Heart left ventricle (tissue), 13 donors: ENCODE data around the gene XIRP1.

Experiments
- POLR2A ChIP-seq, 2 donors: fragments of 450-650 bp; IDR thresholded peaks; one replicate each; pipeline ENCODE4 v1.6.1; 2017; ENCODE audit warnings: antibody characterized with exemption in 2 of 2, mild to moderate bottlenecking in 2 of 2, moderate library complexity in 2 of 2
- TF ChIP-seq, protein P1 (sequence below), 12 donors: fragments of 200-600 bp; sonication (generic) in 4 of 12; IDR thresholded peaks; one replicate each; pipeline versions ENCODE4 v1.5.0 to v1.8.0; 2018 to 2022; ENCODE audit warnings: antibody characterized with exemption in 12 of 12, mild to moderate bottlenecking in 5 of 12
- donor health status: ischemic (EF 13 %, LVEDD 7.1; RV severe dilation, severe dysfunction).
- donor health status: DM: no; HTN: yes; CAD: no.
- donor health status: DM: no; HTN: no; CAD: no.
- donor health status: ischemic (EF 25% LVEDD 6.9; RV normal size, moderate dysfunction).
- donor health status: ischemic (EF 25% LVEDD 5.7; RV mildly dilated, moderate dysfunction).
- donor health status: ischemic (EF 35%, LVEDD 5.7; RV mildly dilated, moderate dysfunction).
- donor health status: nonischemic (EF 11% LVEDD 7.7; RV severe dilation, severe dysfunction).
- donor health status: DM: yes; HTN: yes; CAD: no.
- donor health status: PGD.
- donor health status: ischemic (EF 29% LVEDD 5.4; RV normal size, mild dysfunction).
- donor health status: nonischemic (EF 23%, LVEDD 6.1; RV moderate dilation, normal function).

DNA sequence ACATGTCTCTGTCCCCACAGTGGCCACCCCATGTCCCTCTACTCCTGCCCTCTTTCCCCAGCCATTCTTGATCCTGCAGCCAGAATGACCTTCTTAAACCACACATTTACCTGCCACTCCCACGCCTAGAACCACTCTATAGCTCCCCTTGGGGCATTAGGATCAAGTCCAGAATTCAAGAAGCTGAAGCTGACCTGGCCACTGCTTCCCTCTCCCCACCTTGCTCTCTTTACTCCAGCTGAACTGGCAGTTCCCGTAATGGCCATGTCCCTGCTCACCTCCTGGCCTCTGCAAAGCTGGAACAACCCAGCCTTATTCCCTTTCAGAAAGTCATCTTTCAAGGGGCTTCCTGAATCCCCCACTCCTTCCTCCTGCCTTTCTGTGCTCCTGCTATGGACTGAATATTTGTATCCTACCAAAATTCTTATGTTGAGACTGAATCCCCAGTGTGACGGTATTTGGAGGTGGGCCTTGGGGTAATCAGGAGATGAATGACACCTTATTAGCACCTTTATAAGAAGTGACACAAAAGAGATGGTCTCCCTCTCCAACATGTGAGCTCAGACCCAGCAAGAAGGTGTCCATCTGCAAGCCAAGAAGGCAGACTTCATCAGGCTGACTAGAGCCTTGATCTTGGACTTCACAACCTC is 42.8 kb downstream of the XIRP1 start:
- TF ChIP-seq, protein P1, sequence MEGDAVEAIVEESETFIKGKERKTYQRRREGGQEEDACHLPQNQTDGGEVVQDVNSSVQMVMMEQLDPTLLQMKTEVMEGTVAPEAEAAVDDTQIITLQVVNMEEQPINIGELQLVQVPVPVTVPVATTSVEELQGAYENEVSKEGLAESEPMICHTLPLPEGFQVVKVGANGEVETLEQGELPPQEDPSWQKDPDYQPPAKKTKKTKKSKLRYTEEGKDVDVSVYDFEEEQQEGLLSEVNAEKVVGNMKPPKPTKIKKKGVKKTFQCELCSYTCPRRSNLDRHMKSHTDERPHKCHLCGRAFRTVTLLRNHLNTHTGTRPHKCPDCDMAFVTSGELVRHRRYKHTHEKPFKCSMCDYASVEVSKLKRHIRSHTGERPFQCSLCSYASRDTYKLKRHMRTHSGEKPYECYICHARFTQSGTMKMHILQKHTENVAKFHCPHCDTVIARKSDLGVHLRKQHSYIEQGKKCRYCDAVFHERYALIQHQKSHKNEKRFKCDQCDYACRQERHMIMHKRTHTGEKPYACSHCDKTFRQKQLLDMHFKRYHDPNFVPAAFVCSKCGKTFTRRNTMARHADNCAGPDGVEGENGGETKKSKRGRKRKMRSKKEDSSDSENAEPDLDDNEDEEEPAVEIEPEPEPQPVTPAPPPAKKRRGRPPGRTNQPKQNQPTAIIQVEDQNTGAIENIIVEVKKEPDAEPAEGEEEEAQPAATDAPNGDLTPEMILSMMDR (IDR thresholded peaks at IDR 0.05): no peak
- TF ChIP-seq POLR2A (IDR thresholded peaks at IDR 0.05): no peak
